Karpas-422 (cell line): Measurements from ENCODE around the gene ARMC9. TPM values are rescaled to one million over a fixed set of nuclear protein-coding genes. Genes with fewer than 3 reads are reported as not detected.

Experiments
- small RNA-seq: library from RNA; depleted of rRNA; stranded (forward); fragments of <200 nt; gene quantifications from one replicate; pipeline ENCODE3, GENCODE V24; 2014
- total RNA-seq: library from RNA; depleted of rRNA; stranded (reverse); fragments of >200 nt; shearing (Covaris generic); gene quantifications from 2 replicates; pipeline ENCODE4 v1.2.3, GENCODE V29; 2014; ENCODE audit warnings: low replicate concordance; rRNA removed

The ARMC9 gene
- total RNA-seq, 1 experiment from 2014 or later, result 7.7 TPM

Small RNA genes lying within 50 kb of the gene (small RNA-seq; reads per million reads assigned to genes)
- gene AC018738.1 (0.51 reads per million, percentile 10 among the genes with 10 or more reads in this experiment), gene MIR4777 (not detected)

Other genes starting within 250 kb of the ARMC9 start
- gene SPATA3, start 202.5 kb upstream of the ARMC9 start, total RNA-seq, result not detected in 2 replicates
- not detected in 2 replicates for gene C2orf72, start 161.1 kb upstream of the ARMC9 start, total RNA-seq
- 50.0 and 92.1 TPM in 2 replicates for gene PSMD1, start 141.8 kb upstream of the ARMC9 start, total RNA-seq
- not detected in 2 replicates for gene HTR2B, start 73.6 kb upstream of the ARMC9 start, total RNA-seq
- 2.8 and 4.7 TPM in 2 replicates for gene B3GNT7, start 197.1 kb downstream of the ARMC9 start, total RNA-seq